ENCODE results near the gene ASCC3. TPM values are rescaled to one million over a fixed set of nuclear protein-coding genes. Genes with fewer than 3 reads are reported as not detected.

ASCC3 gene
- total RNA-seq, 4 donors from 2014 or later, result 20.3 to 26.2 (median 22.4) TPM

DNA sequence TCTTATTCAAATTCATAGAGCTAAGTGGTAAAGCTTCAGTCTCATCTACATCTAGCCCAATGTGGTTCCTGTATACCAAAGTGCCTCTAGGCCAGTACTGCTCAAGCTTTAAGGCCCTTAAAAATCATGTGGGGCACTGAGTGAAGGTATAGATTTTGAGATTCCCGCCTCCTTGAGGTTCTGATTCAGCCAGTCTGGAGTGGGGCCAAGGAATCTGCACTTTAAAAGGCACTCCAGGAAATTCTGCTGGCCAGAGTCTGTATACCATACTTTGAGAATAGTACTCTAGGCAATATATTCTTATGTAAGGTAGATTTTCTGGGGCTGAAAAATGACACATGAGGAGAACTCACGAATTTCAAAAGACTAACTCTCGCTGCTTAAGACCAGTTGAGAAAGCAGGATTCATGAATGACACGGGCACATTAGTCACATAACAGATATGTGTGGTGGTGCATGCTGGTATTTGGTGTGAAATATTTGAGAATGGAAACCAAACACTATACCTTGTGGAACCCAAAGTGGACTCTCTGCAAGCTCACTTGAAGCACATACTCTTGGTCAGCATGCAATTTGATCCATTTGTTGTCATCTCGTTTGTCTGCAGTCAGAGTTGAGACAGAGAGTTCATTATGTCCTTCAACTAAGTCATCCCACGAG, 368.8 kb downstream of the ASCC3 start:
- Histone ChIP-seq H3K9me3 (no peaks in the 10 kb centered on the region), H3K36me3 (peaks cover 14 to 66% (median 44%) of the 10 kb centered on the region in 4 donors), H3K27me3 (no peaks in the 10 kb centered on the region), H3K4me1 (no peaks in the 10 kb centered on the region), H3K4me3 (no peak overlapping the region), H3K27ac (replicated peaks in 1 of 4) (no peak overlapping the region)
- WGBS, result 85% methylated on average over 6 of the region's 6 CpGs
- intact Hi-C loops (cut with DNase I), result no loop called here
- no peak for TF ChIP-seq POLR2A (IDR thresholded peaks at IDR 0.05; ENCODE audit: low read depth)
- no peak for TF ChIP-seq POLR2AphosphoS5 (IDR thresholded peaks at IDR 0.05)
- TF ChIP-seq EP300 (IDR thresholded peaks at IDR 0.05), result no peak
- no peak for DNase-seq (ENCODE audit: extremely low spot score)

DNA sequence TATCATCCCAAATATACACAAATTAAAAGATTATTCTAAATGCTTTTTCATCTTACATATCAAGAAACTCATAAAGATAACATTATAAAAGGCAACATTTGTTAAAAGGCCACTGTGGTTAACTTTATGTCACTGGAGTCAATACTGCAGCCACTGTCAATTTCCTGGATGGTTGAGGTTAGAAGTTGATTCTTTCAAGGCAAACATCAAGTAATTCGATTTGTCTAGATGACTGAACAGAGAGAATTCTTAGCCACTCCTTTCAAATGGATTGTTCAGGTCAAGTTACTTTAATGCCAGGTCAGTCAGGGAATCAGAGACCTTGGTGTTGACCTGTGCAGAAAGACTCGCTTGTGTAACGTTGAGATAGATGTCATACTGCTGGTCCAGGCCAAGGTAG, 372.0 kb downstream of the ASCC3 start:
- WGBS, result 98% methylated on average over 3 of the region's 3 CpGs
- Histone ChIP-seq H3K9me3 (no peaks in the 10 kb centered on the region), H3K4me3 (no peak overlapping the region), H3K27me3 (no peaks in the 10 kb centered on the region), H3K4me1 (peaks cover 0 to 9% (median 3%) of the 10 kb centered on the region in 4 donors), H3K36me3 (peaks cover 14 to 48% (median 31%) of the 10 kb centered on the region in 4 donors), H3K27ac (replicated peaks in 1 of 4) (no peak overlapping the region)
- TF ChIP-seq EP300 (IDR thresholded peaks at IDR 0.05) (no peak), POLR2AphosphoS5 (IDR thresholded peaks at IDR 0.05) (no peak), POLR2A (IDR thresholded peaks at IDR 0.05; ENCODE audit: low read depth) (no peak), CTCF (IDR thresholded peaks at IDR 0.05) (no peak)
- no peak for DNase-seq (ENCODE audit: extremely low spot score)
- intact Hi-C loops (cut with DNase I), result no loop called here

DNA sequence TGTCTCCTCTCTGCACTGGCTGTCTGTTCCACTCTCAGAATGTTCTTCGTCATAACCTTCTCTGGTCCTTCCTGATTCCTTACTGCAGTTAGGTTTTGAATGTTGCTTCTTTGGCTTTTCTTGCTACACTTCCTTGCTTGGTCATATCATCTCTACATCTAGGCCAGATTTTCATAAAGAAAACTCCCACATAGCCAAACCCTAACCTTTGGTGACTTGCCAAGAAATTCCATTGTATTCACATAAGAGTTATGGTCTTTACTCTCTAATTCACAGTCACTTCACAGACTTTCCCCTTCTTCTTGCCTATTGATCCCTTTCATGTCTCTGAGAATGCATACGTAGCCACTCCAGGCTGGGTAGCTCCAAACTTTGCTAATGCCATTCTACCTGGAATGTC, 374.5 kb downstream of the ASCC3 start:
- WGBS, result 90% methylated on average over 2 of the region's 2 CpGs

GRCh38 chr6:100504786-100505737, 376.1 kb downstream of the ASCC3 start:
- H3K9me3 ChIP-seq, result no peaks in the 10 kb centered on the region
- WGBS, result 63% methylated on average over 6 of the region's 6 CpGs

More for the DNA sequence above, 374.5 kb downstream of the ASCC3 start:
- Histone ChIP-seq H3K9me3 (no peaks in the 10 kb centered on the region), H3K36me3 (peaks cover 9 to 36% (median 21%) of the 10 kb centered on the region in 4 donors), H3K4me1 (peaks cover 0 to 9% (median 3%) of the 10 kb centered on the region in 4 donors), H3K4me3 (no peak overlapping the region), H3K27me3 (no peaks in the 10 kb centered on the region), H3K27ac (replicated peaks in 1 of 4) (no peak overlapping the region)
- intact Hi-C loops (cut with DNase I), result no loop called here
- DNase-seq (ENCODE audit: extremely low spot score), result no peak
- TF ChIP-seq POLR2AphosphoS5 (IDR thresholded peaks at IDR 0.05) (no peak), CTCF (IDR thresholded peaks at IDR 0.05) (no peak), EP300 (IDR thresholded peaks at IDR 0.05) (no peak), POLR2A (IDR thresholded peaks at IDR 0.05; ENCODE audit: low read depth) (no peak)

More at GRCh38 chr6:100504786-100505737, 376.1 kb downstream of the ASCC3 start:
- intact Hi-C loops (cut with DNase I), result no loop called here
- Histone ChIP-seq H3K36me3 (peaks cover 4 to 20% (median 10%) of the 10 kb centered on the region in 4 donors), H3K27me3 (no peaks in the 10 kb centered on the region), H3K4me1 (peaks cover 0 to 9% (median 3%) of the 10 kb centered on the region in 4 donors), H3K4me3 (no peak overlapping the region), H3K27ac (replicated peaks in 1 of 4) (no peak overlapping the region)
- DNase-seq (ENCODE audit: extremely low spot score), result no peak
- no peak for TF ChIP-seq POLR2AphosphoS5 (IDR thresholded peaks at IDR 0.05)
- no peak for TF ChIP-seq CTCF (IDR thresholded peaks at IDR 0.05)
- TF ChIP-seq POLR2A (IDR thresholded peaks at IDR 0.05; ENCODE audit: low read depth), result no peak
- no peak for TF ChIP-seq EP300 (IDR thresholded peaks at IDR 0.05)
